ENCODE measurements around the gene MUC12.

DNA sequence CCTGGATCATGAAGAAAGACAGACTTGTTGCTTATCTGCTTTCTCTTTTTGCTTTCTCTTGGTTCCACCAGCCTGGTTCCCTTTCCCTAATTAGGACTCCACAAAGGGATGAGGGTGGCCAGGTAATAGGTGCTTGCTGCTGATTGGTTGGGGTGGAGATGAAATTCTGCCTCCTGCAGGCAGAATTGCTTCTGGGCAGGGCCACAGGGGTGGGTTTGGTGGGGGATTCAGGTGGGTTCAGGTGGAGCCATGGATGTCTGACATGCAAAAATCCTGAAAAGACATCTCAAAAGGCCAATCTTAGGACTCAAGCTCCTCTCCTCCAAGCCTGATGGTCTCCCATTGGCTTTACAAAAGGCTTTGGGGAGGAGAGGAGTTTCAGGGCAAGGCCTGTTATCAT is 48.3 kb upstream of the MUC12 start:
- TF ChIP-seq POLR2A (IDR thresholded peaks at IDR 0.05) (no peak), POLR2AphosphoS5 (IDR thresholded peaks at IDR 0.05) (no peak)
